IMR-90 (cell line): ENCODE data around the gene FANCD2OS. TPM values are rescaled to one million over a fixed set of nuclear protein-coding genes. Genes with fewer than 3 reads are reported as not detected.

ENCODE experiments used
- ATAC-seq: fragments of 200-7000 bp; cut with Tn5 transposase; 2 replicates; pipeline ENCODE4 v1.9.1; 2020; ENCODE audit warnings: low read depth, mild to moderate bottlenecking, moderate library complexity
- BruUV-seq: library from RNA; stranded (reverse); fragments of 400-500 nt; replicated peaks from 2 replicates; lab custom pipeline; 2021; lab: Mats Ljungman, UMichigan
- CTCF ChIA-PET: fragments of 300-600 bp; formaldehyde crosslinking; extraction: SDS; loops from one replicate; lab custom pipeline; 2021; ENCODE audit warnings: antibody characterized with exemption; lab: Yijun Ruan, JAX
- POLR2A ChIA-PET: fragments of 300-600 bp; sonication (Branson Sonifier 250); formaldehyde crosslinking; loops from one replicate; lab custom pipeline; 2022; ENCODE audit warnings: antibody characterized with exemption; ENCODE audit not compliant: unreplicated experiment; lab: Charles Lee
- DNase-seq: peaks from one replicate; pipeline ENCODE4 v3.0.0; 2013
- H2AFZ ChIP-seq: replicated peaks from 2 replicates; pipeline ENCODE3; 2013; ENCODE audit warnings: low read length, mild to moderate bottlenecking; ENCODE audit not compliant: poor library complexity
- H2AK5ac ChIP-seq: 2 replicates; pipeline ENCODE4 v1.6.1; 2013; ENCODE audit warnings: low read depth, low read length, inconsistent platforms
- H2AK9ac ChIP-seq: replicated peaks from 2 replicates; pipeline ENCODE3; 2013; ENCODE audit warnings: mild to moderate bottlenecking, low read depth, low read length, moderate library complexity; ENCODE audit not compliant: poor library complexity
- H2BK120ac ChIP-seq: 2 replicates; pipeline ENCODE4 v1.6.1; 2013; ENCODE audit warnings: low read depth, low read length, inconsistent platforms
- H2BK15ac ChIP-seq: 3 replicates; pipeline ENCODE4 v1.6.1; 2013; ENCODE audit warnings: low read depth, low read length, inconsistent platforms
- H2BK20ac ChIP-seq: 2 replicates; pipeline ENCODE4 v1.6.1; 2013; ENCODE audit warnings: low read depth, mild to moderate bottlenecking, inconsistent platforms, low read length, moderate library complexity
- H2BK5ac ChIP-seq: 2 replicates; pipeline ENCODE4 v1.6.1; 2013; ENCODE audit warnings: mild to moderate bottlenecking, low read depth, low read length, inconsistent platforms; ENCODE audit not compliant: poor library complexity, severe bottlenecking
- H3K14ac ChIP-seq: replicated peaks from 2 replicates; pipeline ENCODE4 v1.6.1; 2013; ENCODE audit warnings: low read depth, low read length, inconsistent platforms
- H3K18ac ChIP-seq: 2 replicates; pipeline ENCODE4 v1.6.1; 2013; ENCODE audit warnings: low read depth, low read length, control low read depth
- H3K23ac ChIP-seq: 2 replicates; pipeline ENCODE4 v1.6.1; 2013; ENCODE audit warnings: low read depth, low read length, inconsistent platforms
- H3K27ac ChIP-seq: 2 replicates; pipeline ENCODE4 v1.5.1; 2013; ENCODE audit warnings: mild to moderate bottlenecking, control low read depth, low read length; ENCODE audit not compliant: insufficient read depth
- H3K27me3 ChIP-seq: 2 replicates; pipeline ENCODE4 v1.6.1; 2013; ENCODE audit warnings: low read length; ENCODE audit not compliant: control insufficient read depth, insufficient read depth
- H3K36me3 ChIP-seq: 2 replicates; pipeline ENCODE4 v1.6.1; 2013; ENCODE audit warnings: low read length, mixed read lengths; ENCODE audit not compliant: control insufficient read depth, insufficient read depth
- H3K4ac ChIP-seq: 2 replicates; pipeline ENCODE4 v1.6.1; 2013; ENCODE audit warnings: low read depth, low read length, inconsistent platforms
- H3K4me1 ChIP-seq: 2 replicates; pipeline ENCODE4 v1.6.1; 2013; ENCODE audit warnings: low read length, mixed read lengths; ENCODE audit not compliant: control insufficient read depth, insufficient read depth
- H3K4me2 ChIP-seq: 2 replicates; pipeline ENCODE4 v1.6.1; 2013; ENCODE audit warnings: low read depth, mild to moderate bottlenecking, control low read depth, low read length, moderate library complexity
- H3K4me3 ChIP-seq: 2 replicates; pipeline ENCODE4 v1.5.1; 2013; ENCODE audit warnings: low read depth, mild to moderate bottlenecking, control low read depth, low read length, moderate library complexity; ENCODE audit not compliant: insufficient read depth
- H3K56ac ChIP-seq: 2 replicates; pipeline ENCODE4 v1.6.1; 2013; ENCODE audit warnings: low read length, inconsistent platforms; ENCODE audit not compliant: insufficient read depth; ENCODE audit errors: extremely low read depth
- H3K79me1 ChIP-seq, 2 experiments: 2 replicates each; pipeline ENCODE4 v1.6.1; 2013; ENCODE audit warnings: low read length in 2 of 2, inconsistent platforms in 1 of 2, low read depth in 1 of 2
- H3K9ac ChIP-seq: 2 replicates; pipeline ENCODE4 v1.6.1; 2013; ENCODE audit warnings: low read depth, low read length, control low read depth
- H3K9me1 ChIP-seq: 2 replicates; pipeline ENCODE4 v1.6.1; 2013; ENCODE audit warnings: low read length, inconsistent platforms; ENCODE audit not compliant: insufficient read depth
- H3K9me3 ChIP-seq: 2 replicates; pipeline ENCODE4 v1.6.1; 2013; ENCODE audit warnings: low read length; ENCODE audit not compliant: control insufficient read depth, insufficient read depth
- H4K20me1 ChIP-seq: 2 replicates; pipeline ENCODE4 v1.6.1; 2013; ENCODE audit warnings: low read length, inconsistent platforms; ENCODE audit not compliant: insufficient read depth
- H4K5ac ChIP-seq: 2 replicates; pipeline ENCODE4 v1.6.1; 2013; ENCODE audit warnings: mild to moderate bottlenecking, low read depth, low read length, control low read depth
- H4K8ac ChIP-seq, 2 experiments: 2 replicates each; pipeline ENCODE4 v1.6.1; 2013; ENCODE audit warnings: low read depth in 2 of 2, low read length in 2 of 2, control low read depth in 1 of 2, inconsistent platforms in 1 of 2
- H4K91ac ChIP-seq: 2 replicates; pipeline ENCODE4 v1.6.1; 2013; ENCODE audit warnings: low read depth, low read length, inconsistent platforms; ENCODE audit not compliant: insufficient read depth
- BHLHE40 ChIP-seq: fragments of 150-350 bp; IDR thresholded peaks from 2 replicates; pipeline ENCODE4 v1.6.1; 2016; ENCODE audit warnings: mild to moderate bottlenecking, low read depth, low read length
- CEBPB ChIP-seq: IDR thresholded peaks from 2 replicates; pipeline ENCODE4 v1.6.1; 2012; ENCODE audit warnings: low read depth, low read length, improper control_type of control experiment
- CHD1 ChIP-seq: IDR thresholded peaks from 2 replicates; pipeline ENCODE4 v1.6.1; 2012; ENCODE audit warnings: low read depth, low read length, improper control_type of control experiment
- MXI1 ChIP-seq: IDR thresholded peaks from 2 replicates; pipeline ENCODE4 v1.6.1; 2012; ENCODE audit warnings: low read depth, mild to moderate bottlenecking, low read length, moderate library complexity, borderline replicate concordance
- POLR2A ChIP-seq: IDR thresholded peaks from 2 replicates; pipeline ENCODE4 v1.6.1; 2012; ENCODE audit warnings: mild to moderate bottlenecking, low read depth, low read length
- RAD21 ChIP-seq: IDR thresholded peaks from 2 replicates; pipeline ENCODE4 v1.6.1; 2012; ENCODE audit warnings: low read length, improper control_type of control experiment
- RCOR1 ChIP-seq: IDR thresholded peaks from 2 replicates; pipeline ENCODE4 v1.6.1; 2012; ENCODE audit warnings: mild to moderate bottlenecking, low read length, improper control_type of control experiment; ENCODE audit not compliant: insufficient replicate concordance
- RFX5 ChIP-seq: IDR thresholded peaks from 2 replicates; pipeline ENCODE4 v1.8.0; 2012; ENCODE audit warnings: low read depth, mild to moderate bottlenecking, low read length, moderate library complexity
- SMC3 ChIP-seq: fragments of 150-350 bp; IDR thresholded peaks from 2 replicates; pipeline ENCODE4 v1.6.1; 2016; ENCODE audit warnings: low read depth, mild to moderate bottlenecking, antibody characterized with exemption, low read length, moderate library complexity
- WGBS, 2 experiments: methylation state at CpG; one replicate each; pipeline versions ENCODE4 v1.1.5 to v1.1.7; 2013; ENCODE audit warnings: missing lambda C conversion rate in 2 of 2; ENCODE audit not compliant: insufficient read length in 1 of 2; ENCODE audit errors: extremely low coverage in 2 of 2; 5-methylcytosine and 5-hydroxymethylcytosine counted together
- dilution Hi-C: fragments of 300-500 bp; cut with HindIII; formaldehyde crosslinking; loops from one replicate; pipeline ENCODE4 v1.14.3; 2018; ENCODE audit warnings: low sequenced_read_pairs; ENCODE audit not compliant: unreplicated experiment
- in situ Hi-C: fragments of 300-500 bp; cut with MboI; formaldehyde crosslinking; loops from 3 replicates; pipeline ENCODE4 v1.14.3; 2019; ENCODE audit warnings: low sequenced_read_pairs, inconsistent platforms, mixed read lengths
- intact Hi-C: fragments of 100-400 bp; cut with micrococcal nuclease; formaldehyde crosslinking; loops from 2 replicates; pipeline ENCODE4 v1.10.0; 2022
- polyA plus RNA-seq, 3 experiments: library from polyadenylated mRNA; depleted of rRNA; stranded (reverse); fragments of >200 nt; gene quantifications; 2 replicates each; pipeline ENCODE4 v1.2.3, GENCODE V29; 2012; ENCODE audit warnings: low replicate concordance in 1 of 3
- total RNA-seq: library from RNA; depleted of rRNA; stranded (reverse); fragments of >200 nt; gene quantifications from 2 replicates; pipeline ENCODE4 v1.2.3, GENCODE V29; 2012
- TF ChIP-seq, protein P1 (sequence below): conservative IDR thresholded peaks from 2 replicates; pipeline ENCODE4 v1.5.1; 2012; ENCODE audit warnings: mild to moderate bottlenecking, low read depth, low read length, improper control_type of control experiment
- TF ChIP-seq, protein P2 (sequence below): fragments of 150-350 bp; IDR thresholded peaks from 2 replicates; pipeline ENCODE4 v1.6.1; 2016; ENCODE audit warnings: low read depth, mild to moderate bottlenecking, low read length, moderate library complexity, borderline replicate concordance

Gene FANCD2OS
- total and polyA plus RNA-seq, 2 of the 4 experiments (the other 2 are of a cell fraction), result not detected

DNA sequence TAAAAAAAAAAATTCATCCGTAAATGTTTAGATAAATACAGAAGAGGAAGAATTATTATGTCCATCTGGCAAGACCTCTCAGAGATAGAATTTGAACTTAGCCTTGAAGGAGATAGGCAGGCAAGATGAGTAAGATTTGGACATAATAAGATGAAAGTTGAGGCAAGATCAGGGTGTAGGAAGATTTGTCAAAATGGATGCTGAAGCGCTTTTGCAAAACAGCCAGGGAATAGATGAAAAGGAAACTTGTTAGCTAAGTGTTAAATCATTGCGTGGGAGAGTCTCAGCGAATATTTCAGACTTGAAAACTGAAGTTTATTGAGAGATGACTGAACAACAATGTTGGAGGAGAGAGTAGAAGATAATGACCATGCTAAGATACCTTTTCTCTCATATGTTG, 14.7 kb upstream of the FANCD2OS start:
- H2BK5ac ChIP-seq, result no peak overlapping the region
- H3K23ac ChIP-seq, result no peak overlapping the region
- ChIA-PET POLR2A (no interaction called here), CTCF (no interaction called here)
- H3K14ac ChIP-seq, result no peak overlapping the region
- H3K36me3 ChIP-seq, result peaks cover 25% of the 10 kb centered on the region
- TF ChIP-seq POLR2A, result no peak
- no peak for TF ChIP-seq SMC3
- no peak for TF ChIP-seq CEBPB
- TF ChIP-seq, protein P1, sequence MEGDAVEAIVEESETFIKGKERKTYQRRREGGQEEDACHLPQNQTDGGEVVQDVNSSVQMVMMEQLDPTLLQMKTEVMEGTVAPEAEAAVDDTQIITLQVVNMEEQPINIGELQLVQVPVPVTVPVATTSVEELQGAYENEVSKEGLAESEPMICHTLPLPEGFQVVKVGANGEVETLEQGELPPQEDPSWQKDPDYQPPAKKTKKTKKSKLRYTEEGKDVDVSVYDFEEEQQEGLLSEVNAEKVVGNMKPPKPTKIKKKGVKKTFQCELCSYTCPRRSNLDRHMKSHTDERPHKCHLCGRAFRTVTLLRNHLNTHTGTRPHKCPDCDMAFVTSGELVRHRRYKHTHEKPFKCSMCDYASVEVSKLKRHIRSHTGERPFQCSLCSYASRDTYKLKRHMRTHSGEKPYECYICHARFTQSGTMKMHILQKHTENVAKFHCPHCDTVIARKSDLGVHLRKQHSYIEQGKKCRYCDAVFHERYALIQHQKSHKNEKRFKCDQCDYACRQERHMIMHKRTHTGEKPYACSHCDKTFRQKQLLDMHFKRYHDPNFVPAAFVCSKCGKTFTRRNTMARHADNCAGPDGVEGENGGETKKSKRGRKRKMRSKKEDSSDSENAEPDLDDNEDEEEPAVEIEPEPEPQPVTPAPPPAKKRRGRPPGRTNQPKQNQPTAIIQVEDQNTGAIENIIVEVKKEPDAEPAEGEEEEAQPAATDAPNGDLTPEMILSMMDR, result no peak
- TF ChIP-seq BHLHE40, result no peak
- TF ChIP-seq RAD21, result no peak
- no peak for TF ChIP-seq RFX5
- TF ChIP-seq, protein P2, sequence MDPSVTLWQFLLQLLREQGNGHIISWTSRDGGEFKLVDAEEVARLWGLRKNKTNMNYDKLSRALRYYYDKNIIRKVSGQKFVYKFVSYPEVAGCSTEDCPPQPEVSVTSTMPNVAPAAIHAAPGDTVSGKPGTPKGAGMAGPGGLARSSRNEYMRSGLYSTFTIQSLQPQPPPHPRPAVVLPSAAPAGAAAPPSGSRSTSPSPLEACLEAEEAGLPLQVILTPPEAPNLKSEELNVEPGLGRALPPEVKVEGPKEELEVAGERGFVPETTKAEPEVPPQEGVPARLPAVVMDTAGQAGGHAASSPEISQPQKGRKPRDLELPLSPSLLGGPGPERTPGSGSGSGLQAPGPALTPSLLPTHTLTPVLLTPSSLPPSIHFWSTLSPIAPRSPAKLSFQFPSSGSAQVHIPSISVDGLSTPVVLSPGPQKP, result no peak
- no peak for TF ChIP-seq CHD1
- TF ChIP-seq MXI1, result no peak
- no peak for TF ChIP-seq RCOR1
- no peak overlapping the region for H3K9ac ChIP-seq
- no peak overlapping the region for H3K4me2 ChIP-seq
- no peak overlapping the region for H2AK5ac ChIP-seq
- H4K91ac ChIP-seq, result no peak overlapping the region
- ATAC-seq (no peak), DNase-seq (no peak)
- H3K27me3 ChIP-seq, result no peaks in the 10 kb centered on the region
- H3K18ac ChIP-seq, result no peak overlapping the region
- peaks cover 10% of the 10 kb centered on the region for H3K9me1 ChIP-seq
- H3K9me3 ChIP-seq, result no peaks in the 10 kb centered on the region
- H2BK15ac ChIP-seq, result no peak overlapping the region
- 100% methylated on average over 2 of the region's 4 CpGs; no CpG with 5 or more reads in 1 of the 2 experiments for WGBS, 2 experiments
- no peak overlapping the region for H2AFZ ChIP-seq
- no TSS peak for BruUV-seq
- no peak overlapping the region for H4K5ac ChIP-seq
- H3K4ac ChIP-seq, result no peak overlapping the region
- no peak overlapping the region for H2BK120ac ChIP-seq
- H3K79me1 ChIP-seq, result peaks cover 35 to 57% of the 10 kb centered on the region in 2 experiments
- H3K56ac ChIP-seq, result no peak overlapping the region
- H3K4me1 ChIP-seq, result no peaks in the 10 kb centered on the region
- no peak overlapping the region for H3K27ac ChIP-seq
- no peak overlapping the region for H4K8ac ChIP-seq
- peaks cover 45% of the 10 kb centered on the region for H4K20me1 ChIP-seq
- in situ Hi-C loops (no loop called here), intact Hi-C loops (no loop called here), dilution Hi-C loops (no loop called here)
- no peak overlapping the region for H2AK9ac ChIP-seq
- H2BK20ac ChIP-seq, result no peak overlapping the region
- no peak overlapping the region for H3K4me3 ChIP-seq
